HG03442 (cell line): ENCODE measurements around the gene ARHGEF1.
A peak's percentile ranks its signal among the peaks of the same experiment; 100 is the strongest.

Source experiments
- ATAC-seq: cut with Tn5 transposase; IDR thresholded peaks from one replicate; pipeline ENCODE4 v1.9.1; 2021; ENCODE audit warnings: mild to moderate bottlenecking, moderate library complexity; ENCODE audit not compliant: unreplicated experiment

ARHGEF1 gene

DNA sequence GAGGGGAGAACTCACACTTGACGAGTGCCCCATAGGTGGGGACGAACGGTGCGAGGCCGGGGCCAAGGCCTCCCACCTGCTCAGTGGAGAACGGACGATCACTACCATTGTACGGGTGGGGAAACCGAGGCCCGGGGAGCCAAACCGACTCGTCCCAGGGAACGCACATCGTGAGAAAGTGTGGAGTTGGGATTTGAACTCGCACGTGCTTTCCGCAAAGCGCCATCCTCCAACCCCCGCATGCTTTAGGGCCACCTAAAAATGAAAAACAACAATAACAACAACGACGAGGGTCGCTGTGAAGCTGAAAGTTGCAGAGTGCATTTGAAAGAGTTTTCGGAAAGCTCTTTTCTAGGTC, 458 bp downstream of the ARHGEF1 start:
- ATAC-seq: no peak

DNA sequence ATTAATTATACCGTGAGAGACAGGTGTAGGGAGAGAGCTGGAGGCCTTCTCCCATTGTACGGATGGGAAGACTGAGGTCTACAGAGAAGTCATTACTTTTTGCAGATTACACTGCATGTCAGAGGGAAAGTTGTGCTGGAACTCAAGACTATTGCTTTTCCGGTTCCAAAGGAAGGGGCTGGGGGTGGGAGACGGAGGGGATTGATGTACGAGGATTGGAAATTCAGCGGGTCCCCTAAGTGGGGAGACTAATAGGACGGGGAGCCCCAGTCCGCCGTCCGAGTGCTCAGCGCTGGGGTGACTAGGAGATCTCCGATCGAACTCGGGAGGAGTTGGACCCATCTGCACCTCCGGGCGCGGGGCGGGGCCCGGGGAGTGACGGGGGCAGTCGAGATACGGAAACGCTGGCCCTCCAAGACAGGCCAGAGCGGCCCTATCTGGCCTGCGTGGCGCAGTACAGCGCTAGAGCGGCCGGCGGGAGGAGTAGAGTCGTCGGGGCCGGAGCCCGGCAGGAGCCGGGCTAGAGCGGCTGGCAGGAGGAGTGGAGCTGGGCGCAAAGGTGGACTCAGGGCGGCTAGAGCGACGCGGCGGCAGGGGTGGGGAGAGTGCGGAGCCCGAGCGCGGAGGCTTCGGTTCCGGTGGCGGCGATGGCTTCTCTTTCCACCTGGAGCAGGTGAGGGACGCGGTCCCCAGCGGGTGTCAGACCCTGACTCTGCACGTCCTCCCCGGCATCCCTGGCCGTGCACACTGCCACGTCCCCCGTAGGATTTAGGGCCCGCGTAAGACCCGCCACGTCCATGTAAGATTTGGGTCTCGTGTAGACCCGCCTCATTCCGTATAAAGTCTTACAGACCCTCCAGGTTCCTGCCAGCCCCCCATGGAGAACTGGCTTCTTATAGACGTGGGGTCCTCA, 1.1 kb downstream of the ARHGEF1 start:
- ATAC-seq: peak; percentile 70

DNA sequence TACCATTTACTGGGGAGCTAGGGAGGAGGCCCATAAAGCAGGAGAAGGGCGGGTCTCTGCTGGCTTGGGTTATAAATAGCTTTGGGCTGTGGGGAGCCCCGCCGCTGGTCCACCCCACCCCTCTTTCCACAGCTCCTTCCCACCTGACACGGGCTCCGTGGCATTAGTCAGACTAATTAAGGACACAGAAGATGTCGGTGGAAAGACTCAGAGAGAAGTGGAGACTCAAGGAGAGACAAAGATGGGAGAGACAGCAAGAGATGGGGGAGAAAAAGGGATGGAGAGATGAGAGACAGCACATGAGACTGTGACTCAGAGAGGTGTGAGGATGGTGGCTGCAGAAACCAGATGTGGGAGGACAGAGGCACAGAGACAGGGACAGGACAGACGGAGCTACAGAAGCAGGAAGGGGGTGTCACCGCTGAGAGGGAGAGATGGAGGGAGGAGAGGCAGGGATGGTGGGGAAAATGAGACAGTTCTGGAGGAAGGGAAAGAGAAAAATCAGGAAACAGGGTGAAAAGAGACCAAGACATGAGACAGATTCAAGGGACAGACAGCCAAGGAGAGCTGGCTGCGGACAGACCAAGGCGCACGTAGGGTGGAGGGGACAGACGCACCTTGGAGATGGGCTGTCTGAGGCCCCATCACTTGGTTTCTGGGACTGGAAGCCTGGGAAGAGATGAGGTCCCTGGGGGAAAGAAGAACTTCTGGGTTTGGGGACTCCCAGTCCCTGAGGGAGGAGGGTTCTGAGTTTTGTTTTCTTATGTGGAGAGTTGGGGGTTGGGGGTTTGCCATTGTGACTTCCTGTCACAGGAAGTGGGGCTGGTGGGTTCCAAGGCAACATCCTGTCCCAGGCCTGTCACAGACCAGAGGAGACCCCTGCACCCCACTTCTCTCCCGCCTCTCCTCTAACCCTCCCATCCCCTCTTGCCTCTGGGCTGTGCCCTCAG, 4.1 kb downstream of the ARHGEF1 start:
- ATAC-seq: no peak

DNA sequence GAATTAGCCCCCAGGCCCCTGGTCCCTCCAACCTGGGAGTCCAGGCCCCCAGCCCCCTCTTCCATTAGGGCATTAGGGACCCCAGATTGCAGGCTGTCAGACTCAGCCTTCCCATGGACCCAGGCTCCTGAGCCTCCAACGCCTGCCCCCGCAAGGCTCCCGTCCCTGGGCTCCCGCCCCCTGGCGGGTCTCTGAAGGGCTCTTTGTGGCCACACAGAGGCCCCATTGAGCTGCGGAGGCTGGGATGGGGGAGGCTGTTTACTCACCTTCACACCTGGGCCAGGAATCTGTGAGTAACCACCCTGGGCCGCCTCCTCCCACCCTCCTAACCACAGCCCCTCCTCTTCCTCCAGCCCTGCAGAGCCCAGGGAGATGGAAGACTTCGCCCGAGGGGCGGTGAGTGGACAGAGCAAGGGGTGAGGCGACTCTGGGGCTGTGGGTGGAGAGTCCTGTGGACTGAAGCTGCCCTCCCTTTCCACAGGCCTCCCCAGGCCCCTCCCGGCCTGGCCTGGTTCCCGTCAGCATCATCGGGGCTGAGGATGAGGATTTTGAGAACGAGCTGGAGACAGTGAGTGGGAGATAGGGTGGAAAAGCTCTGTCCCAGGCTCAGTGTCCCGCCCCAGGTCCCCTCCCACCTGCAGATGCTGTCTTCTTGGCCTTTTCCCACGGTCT, 4.9 kb downstream of the ARHGEF1 start:
- ATAC-seq: peak; percentile 23

DNA sequence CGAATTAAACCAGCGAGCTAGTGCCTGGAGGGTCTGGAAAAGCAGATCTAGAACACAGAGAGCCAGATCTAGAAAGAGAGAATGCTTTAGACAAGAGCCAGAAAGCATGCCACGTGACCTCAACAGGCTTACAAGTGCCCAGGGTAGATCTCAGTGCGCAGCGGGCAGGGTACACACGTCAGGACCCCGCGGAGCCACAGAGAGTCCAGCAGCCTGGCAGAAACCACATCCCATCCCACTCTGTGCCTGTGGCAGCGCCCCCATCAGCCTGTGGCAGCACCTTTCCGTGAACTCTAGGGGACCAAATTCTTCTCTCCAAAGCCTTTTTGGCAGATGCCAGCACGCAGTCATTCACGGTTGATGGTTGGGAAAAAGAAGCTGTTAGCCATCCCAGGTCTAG, 5.9 kb downstream of the ARHGEF1 start:
- ATAC-seq: no peak

DNA sequence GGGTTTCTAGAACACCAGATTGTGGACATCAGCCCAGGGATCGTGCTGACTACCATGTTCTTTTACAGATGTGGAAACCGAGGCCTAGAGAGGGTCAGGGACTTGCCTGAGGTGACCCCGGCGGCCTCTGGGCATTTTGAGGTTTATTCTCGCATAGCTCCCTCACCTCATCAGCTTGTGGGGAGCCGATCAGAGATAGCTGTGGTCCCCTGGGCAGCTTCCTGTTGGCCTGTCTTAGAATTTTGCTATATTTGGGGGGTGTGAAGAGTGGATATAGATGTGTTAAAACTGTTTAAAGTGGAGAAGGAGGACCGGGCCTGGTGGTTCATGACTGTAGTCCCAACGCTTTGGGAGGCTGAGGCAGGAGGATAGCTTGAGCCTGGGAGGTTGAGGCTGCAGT, 6.9 kb downstream of the ARHGEF1 start:
- ATAC-seq: no peak

DNA sequence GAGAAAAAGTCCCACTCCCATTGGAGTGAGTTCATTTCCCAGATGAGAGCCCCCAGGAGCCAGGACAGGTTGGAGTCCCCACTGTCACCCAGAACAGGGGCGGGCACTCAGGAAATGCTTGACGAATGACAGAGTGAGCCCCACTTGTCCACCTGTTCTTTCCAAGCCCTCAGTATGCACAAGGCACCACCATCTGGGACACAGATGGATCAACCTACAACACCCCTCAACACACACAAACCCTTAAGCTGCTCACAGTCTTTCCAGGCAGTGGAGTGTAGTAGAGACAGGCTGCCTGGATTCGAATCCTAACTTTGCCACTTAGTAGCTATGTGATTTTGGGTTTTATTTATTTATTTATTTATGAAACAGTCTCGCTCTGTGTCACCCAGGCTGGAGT, 8.0 kb downstream of the ARHGEF1 start:
- ATAC-seq: no peak

DNA sequence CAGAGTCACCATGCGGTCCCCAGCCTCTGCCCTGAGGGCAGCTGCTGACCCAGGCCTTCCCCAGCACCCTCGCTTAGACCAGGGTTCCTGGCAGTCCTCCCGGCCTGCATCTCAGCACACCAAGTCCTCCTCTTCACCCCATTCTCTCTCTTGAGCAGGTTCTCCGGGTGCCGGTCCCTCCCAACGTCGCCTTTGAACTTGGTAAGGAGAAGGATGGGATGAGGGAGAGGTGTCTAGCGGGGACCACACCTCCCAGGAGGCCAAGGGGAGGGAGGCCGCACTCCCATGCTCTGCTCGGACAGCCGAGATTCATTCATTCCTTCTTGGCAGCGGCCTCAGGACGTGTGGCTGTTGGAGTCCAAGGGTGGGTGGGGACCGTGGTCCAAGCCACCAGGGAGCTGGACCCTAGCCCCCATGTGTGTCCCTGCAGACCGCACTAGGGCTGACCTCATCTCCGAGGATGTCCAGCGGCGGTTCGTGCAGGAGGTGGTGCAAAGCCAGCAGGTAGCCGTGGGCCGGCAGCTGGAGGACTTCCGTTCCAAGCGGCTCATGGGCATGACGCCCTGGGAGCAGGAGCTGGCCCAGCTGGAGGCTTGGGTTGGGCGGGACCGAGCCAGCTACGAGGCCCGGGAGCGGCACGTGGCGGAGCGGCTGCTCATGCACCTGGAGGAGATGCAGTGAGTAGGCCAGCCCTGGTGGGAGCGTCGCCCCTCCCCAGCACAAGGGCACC, 9.4 kb downstream of the ARHGEF1 start:
- no peak for ATAC-seq

DNA sequence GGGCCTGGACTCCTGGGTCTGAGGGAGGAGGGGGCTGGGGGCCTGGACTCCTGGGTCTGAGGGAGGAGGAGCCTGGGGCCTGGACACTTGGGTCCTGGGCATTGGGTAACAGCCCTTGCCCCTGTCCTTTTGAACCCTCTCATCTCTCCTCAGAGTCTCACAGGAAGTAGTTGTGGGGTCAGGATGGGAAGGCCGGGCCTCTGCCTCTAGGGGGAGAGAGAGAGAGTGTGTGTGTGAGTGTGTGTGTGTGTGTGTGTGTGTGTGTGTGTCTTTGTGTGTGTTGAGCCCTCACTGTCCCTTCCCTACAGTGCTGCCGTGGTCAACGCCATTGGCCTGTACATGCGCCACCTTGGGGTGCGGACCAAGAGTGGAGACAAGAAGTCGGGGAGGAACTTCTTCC, 10.9 kb downstream of the ARHGEF1 start:
- ATAC-seq: no peak

DNA sequence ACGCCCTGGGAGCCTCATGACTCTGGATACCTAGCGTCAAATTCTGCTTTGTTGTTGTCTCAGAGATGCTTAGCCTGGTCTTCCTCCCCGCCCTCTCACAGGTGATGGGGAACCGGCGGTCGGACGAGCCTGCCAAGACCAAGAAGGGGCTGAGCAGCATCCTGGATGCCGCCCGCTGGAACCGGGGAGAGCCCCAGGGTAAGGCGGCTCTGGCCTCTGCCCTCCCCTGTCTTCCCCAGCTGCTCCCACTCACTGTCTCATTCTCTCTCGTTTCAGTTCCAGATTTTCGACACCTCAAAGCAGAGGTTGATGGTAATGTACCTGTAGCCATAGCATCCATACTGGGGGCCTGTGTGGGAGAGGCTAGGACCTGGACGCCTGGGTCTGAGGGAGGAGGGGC, 11.4 kb downstream of the ARHGEF1 start:
- ATAC-seq: no peak

DNA sequence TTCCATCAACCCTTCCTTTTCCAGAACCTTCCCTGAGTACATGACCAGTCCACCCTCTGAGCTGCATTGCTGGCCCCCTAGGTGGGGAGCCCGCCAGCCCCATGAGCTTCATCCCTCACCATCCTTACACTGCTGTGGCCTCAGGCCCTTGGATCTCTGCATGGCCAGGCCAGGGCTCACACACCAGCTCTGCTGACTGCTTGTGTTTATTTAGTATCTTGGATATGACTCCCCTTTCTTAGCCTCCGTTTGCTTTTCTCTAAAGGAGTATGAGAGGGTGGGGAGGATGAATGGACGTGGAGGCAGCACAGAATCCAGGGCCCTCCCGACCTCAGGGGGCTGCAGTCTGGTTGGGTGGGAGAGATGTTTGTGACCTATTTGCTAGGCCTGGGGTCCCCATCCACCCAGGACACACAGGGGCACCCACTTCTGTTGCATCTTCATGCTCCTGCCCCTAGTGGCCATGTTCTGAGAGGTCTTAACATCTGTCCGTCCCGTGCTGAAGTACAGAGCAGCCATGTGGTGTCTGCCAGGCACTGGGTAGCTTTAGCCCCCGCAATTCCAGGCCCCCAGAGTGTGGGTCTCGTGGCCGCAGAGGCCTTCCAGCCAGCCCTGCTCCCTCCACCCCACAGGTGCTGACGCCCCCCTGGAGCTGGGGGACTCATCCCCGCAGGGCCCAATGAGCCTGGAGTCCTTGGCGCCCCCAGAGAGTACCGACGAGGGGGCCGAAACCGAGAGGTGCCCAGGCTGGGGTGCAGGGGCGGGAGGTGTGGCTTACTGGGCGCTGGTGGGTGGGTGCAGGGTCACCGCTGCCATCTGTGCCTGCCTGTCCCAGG, 13.0 kb downstream of the ARHGEF1 start:
- ATAC-seq: no peak

DNA sequence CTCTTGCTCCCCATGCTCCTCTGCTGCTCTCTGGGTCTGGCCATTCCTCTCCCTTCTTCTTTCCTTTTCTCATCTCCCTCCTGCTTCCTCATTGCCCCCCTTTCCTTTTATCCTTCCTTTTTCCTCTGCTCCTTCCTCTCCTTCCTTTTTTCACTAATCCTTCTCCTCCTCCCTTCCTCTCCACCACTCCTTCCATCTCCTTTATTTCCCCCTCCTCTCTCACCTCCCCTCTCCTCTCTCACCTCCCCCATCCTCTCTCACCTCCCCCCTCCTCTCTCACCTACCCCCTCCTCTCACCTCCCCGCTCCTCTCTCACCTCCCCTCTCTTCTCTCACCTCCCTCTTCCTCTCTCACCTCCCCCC, 13.6 kb downstream of the ARHGEF1 start:
- no peak for ATAC-seq

DNA sequence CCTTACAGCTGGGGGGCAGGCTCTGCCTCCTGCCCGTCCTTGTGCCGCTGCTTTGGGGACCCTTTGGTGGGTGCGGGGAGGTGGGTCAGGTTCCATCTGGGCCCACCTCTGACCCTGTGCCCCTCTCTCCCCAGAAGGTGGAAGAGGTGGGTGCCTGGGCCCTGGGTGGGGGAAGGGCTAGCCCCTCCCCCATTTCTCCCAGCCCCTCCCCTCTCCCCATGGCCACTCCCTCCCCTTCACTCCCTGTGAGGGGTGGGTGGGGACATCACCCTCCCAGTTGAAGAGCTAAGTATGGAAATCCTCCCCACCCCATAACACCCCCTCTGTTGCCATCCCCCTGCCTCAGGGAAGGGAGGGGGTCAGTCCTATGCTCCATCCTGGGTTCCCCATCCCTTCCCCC, 14.2 kb downstream of the ARHGEF1 start:
- no peak for ATAC-seq

DNA sequence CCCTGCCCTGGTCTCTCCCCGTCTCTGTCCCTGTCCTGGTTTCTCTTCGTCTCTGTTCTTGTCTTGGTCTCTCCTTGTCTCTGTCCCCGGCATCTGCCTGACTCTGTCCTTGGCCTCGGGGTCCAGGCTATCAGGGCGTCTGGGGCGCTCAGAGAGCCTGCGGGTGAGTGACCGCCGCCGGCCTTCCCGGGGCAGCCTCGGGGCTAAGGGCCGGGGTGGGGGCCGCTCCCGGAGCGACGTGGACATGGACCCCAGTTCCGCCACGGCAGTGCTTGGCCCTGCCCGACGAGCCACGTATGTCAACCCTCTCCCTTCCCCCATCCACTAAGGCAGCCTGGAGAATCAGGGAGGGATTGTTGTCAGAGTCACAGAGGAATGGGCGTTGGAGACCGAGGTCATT, 14.8 kb downstream of the ARHGEF1 start:
- ATAC-seq: no peak

DNA sequence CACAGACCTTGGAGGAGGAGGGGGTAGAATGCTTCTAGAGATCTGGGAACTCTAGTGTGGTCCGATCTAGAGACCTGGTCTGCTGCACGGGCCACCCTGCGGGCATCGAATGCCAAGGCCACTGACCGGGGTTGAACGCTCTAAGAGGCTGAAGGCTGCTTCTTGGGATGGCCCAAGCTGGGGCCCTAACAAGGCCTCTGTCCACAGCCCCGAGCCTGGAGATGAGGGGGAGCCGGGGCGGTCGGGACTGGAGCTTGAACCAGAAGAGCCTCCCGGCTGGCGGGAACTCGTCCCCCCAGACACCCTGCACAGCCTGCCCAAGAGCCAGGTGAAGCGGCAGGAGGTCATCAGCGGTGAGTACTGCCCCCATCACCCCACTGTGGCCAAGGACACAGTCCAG, 15.3 kb downstream of the ARHGEF1 start:
- no peak for ATAC-seq

DNA sequence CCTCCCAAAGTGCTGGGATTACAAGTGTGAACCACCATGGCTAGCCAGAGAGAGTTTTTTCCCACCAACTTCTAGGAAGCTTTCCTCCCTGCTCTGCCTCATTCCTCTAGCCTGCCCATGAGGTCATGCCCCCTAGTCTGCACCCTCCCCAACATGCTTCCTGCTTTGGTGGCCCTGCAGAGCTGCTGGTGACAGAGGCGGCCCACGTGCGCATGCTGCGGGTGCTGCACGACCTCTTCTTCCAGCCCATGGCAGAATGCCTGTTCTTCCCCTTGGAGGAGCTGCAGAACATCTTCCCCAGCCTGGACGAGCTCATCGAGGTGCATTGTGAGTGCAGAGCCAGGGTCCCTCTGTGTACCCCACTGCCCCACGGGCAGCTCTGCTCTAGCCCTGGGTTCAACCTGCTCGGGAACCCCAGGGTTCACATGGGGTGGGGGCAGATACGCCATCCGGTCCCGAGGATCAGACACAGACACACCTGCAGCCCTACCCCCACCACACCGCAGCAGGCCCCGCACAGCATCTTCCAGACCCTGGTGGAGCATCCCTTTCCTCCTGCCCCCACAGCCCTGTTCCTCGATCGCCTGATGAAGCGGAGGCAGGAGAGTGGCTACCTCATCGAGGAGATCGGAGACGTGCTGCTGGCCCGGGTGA, 18.9 kb downstream of the ARHGEF1 start:
- ATAC-seq: no peak

DNA sequence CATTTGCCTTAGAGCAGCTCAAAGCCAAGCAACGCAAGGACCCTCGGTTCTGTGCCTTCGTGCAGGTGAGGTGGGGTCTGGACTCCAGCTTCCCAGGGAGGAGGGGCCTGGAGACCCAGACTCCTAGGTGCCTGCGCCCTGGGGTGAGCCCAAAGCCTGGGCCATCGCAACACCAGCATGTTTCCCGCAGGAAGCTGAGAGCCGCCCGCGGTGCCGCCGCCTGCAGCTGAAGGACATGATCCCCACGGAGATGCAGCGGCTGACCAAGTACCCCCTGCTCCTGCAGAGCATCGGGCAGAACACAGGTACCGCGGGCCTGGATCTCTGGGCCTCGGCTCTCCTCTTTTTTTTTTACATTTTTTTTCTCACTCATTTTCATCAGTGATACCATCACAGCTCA, 19.6 kb downstream of the ARHGEF1 start:
- ATAC-seq: no peak

DNA sequence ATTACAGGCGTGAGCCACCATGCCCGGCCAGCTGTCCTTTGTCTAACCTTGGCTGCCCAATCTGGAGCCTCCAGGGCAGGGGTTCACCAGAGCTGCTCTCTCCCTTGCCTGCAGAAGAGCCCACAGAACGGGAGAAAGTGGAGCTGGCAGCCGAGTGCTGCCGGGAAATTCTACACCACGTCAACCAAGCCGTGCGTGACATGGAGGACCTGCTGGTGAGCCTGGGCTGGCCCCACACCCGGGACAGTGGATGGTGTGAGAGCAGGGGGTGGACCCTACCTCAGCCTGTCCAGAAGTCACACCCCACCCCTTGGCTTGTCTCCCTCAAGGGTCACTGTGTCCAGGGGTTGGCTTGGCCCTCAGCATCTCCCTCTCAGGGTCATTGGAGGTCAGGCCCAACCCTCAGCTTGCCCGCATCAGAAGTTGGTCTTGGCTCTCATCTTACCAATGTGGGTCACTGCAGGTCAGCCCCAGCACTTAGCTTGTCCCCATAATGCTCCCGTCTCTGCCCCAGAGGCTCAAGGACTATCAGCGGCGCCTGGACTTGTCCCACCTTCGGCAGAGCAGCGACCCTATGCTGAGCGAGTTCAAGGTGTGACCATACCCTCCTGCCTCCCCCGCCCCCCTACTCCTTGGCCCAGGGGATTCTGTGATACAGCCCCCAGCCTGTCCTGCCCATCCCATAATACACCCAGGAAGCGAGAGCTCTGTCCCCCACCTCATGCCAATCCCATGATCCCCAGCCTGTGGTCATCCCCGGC, 20.4 kb downstream of the ARHGEF1 start:
- no peak for ATAC-seq
